HepG2 (cell line): ENCODE measurements around the gene DUSP9. TPM values are rescaled to one million over a fixed set of nuclear protein-coding genes. Genes with fewer than 3 reads are reported as not detected.
A peak's percentile ranks its signal among the peaks of the same experiment; 100 is the strongest.

Source experiments
- EP300 ChIP-seq, 3 experiments: sonication (generic) in 1 of 3; formaldehyde crosslinking in 1 of 3; IDR thresholded peaks; 2 replicates each; pipeline versions ENCODE4 v1.5.1 to v1.6.1; 2011 to 2020; ENCODE audit warnings: low read depth in 2 of 3, low read length in 2 of 3, borderline replicate concordance in 1 of 3, improper control_type of control experiment in 1 of 3, mild to moderate bottlenecking in 1 of 3, missing genetic modification reagents in 1 of 3, moderate library complexity in 1 of 3
- HNRNPUL1 ChIP-seq: fragments of 200-400 bp; formaldehyde crosslinking; IDR thresholded peaks from 2 replicates; pipeline ENCODE4 v1.6.1; 2017; ENCODE audit warnings: low read depth, mild to moderate bottlenecking, low read length, moderate library complexity
- HOXA7 ChIP-seq: sonication (generic); formaldehyde crosslinking; IDR thresholded peaks from 2 replicates; pipeline ENCODE4 v1.8.1; 2022; ENCODE audit warnings: mild to moderate bottlenecking, missing genetic modification reagents, moderate library complexity
- ISL2 ChIP-seq: sonication (generic); formaldehyde crosslinking; IDR thresholded peaks from 2 replicates; pipeline ENCODE4 v1.5.0; 2020; ENCODE audit warnings: missing genetic modification reagents
- PRPF4 ChIP-seq: fragments of 200-400 bp; formaldehyde crosslinking; IDR thresholded peaks from 2 replicates; pipeline ENCODE4 v1.6.1; 2016; ENCODE audit warnings: low read length, low read depth; ENCODE audit not compliant: poor library complexity, severe bottlenecking
- ZNF138 ChIP-seq: sonication (generic); formaldehyde crosslinking; IDR thresholded peaks from 2 replicates; pipeline ENCODE4 v1.5.0; 2020; ENCODE audit warnings: mild to moderate bottlenecking, low read depth, missing genetic modification reagents
- ZNF234 ChIP-seq: sonication (generic); formaldehyde crosslinking; conservative IDR thresholded peaks from 2 replicates; pipeline ENCODE4 v1.5.1; 2020; ENCODE audit warnings: mild to moderate bottlenecking, missing genetic modification reagents
- ZNF264 ChIP-seq: sonication (generic); formaldehyde crosslinking; IDR thresholded peaks from 2 replicates; pipeline ENCODE4 v1.4.0; 2020; ENCODE audit warnings: missing genetic modification reagents
- ZNF570 ChIP-seq: sonication (generic); formaldehyde crosslinking; IDR thresholded peaks from 2 replicates; pipeline ENCODE4 v1.4.0; 2020; ENCODE audit warnings: mild to moderate bottlenecking, missing genetic modification reagents, borderline replicate concordance
- ZNF572 ChIP-seq: sonication (generic); formaldehyde crosslinking; IDR thresholded peaks from 2 replicates; pipeline ENCODE4 v1.5.1; 2020; ENCODE audit warnings: mild to moderate bottlenecking, missing genetic modification reagents
- ZNF614 ChIP-seq: IDR thresholded peaks from 2 replicates; pipeline ENCODE4 v1.6.1; 2018; ENCODE audit warnings: missing biosample characterization, missing genetic modification reagents, inconsistent platforms, borderline replicate concordance
- ZNF75D ChIP-seq: sonication (generic); formaldehyde crosslinking; IDR thresholded peaks from 2 replicates; pipeline ENCODE4 v1.8.1; 2023; ENCODE audit warnings: missing genetic modification reagents, mild to moderate bottlenecking, borderline replicate concordance
- ZNF850 ChIP-seq: sonication (generic); formaldehyde crosslinking; conservative IDR thresholded peaks from 2 replicates; pipeline ENCODE4 v1.9.0; 2021; ENCODE audit warnings: mild to moderate bottlenecking, missing genetic modification reagents
- polyA plus RNA-seq, 8 experiments: library from polyadenylated mRNA; depleted of rRNA in 3 of 8; stranded (reverse) in 7 of 8; unstranded in 1 of 8; fragments of >200 nt; fragmentation: Illumina TruSeq in 4 of 8; extraction: Trizol in 4 of 8; gene quantifications; 2 replicates each; pipeline versions ENCODE4 v1.2.1 to v1.2.3, GENCODE V29; 2011 to 2016; ENCODE audit warnings: low read depth in 4 of 8, missing spikeins in 1 of 8, mixed read lengths in 1 of 8; ENCODE audit not compliant: insufficient read depth in 1 of 8
- total RNA-seq, 5 experiments: library from RNA; depleted of rRNA; stranded (reverse); fragments of >200 nt; fragmentation: Illumina TruSeq; extraction: Trizol; gene quantifications; 2 replicates each; pipeline ENCODE4 v1.2.3, GENCODE V29; 2016; ENCODE audit warnings: low read depth in 1 of 5
- TF ChIP-seq, protein P1 (sequence below): sonication (generic); formaldehyde crosslinking; IDR thresholded peaks from 2 replicates; pipeline ENCODE4 v1.5.1; 2020; ENCODE audit warnings: missing genetic modification reagents, mild to moderate bottlenecking, borderline replicate concordance
- TF ChIP-seq, protein P2 (sequence below): fragments of 450-650 bp; IDR thresholded peaks from 2 replicates; pipeline ENCODE4 v1.6.1; 2016
- TF ChIP-seq, protein P3 (sequence below): sonication (generic); formaldehyde crosslinking; conservative IDR thresholded peaks from 2 replicates; pipeline ENCODE4 v1.5.0; 2020; ENCODE audit warnings: missing genetic modification reagents
- TF ChIP-seq, protein P4 (sequence below): sonication (generic); formaldehyde crosslinking; IDR thresholded peaks from 2 replicates; pipeline ENCODE4 v1.4.0; 2020; ENCODE audit warnings: mild to moderate bottlenecking, missing genetic modification reagents
- TF ChIP-seq, protein P5 (sequence below): sonication (generic); formaldehyde crosslinking; IDR thresholded peaks from 2 replicates; pipeline ENCODE4 v1.5.0; 2020; ENCODE audit warnings: mild to moderate bottlenecking, missing genetic modification reagents, borderline replicate concordance

Gene DUSP9
- total and polyA plus RNA-seq, 2 of the 13 experiments (the other 11 are each of a cell fraction or from before 2014, with no cell fraction given): 235 to 435 TPM

DNA sequence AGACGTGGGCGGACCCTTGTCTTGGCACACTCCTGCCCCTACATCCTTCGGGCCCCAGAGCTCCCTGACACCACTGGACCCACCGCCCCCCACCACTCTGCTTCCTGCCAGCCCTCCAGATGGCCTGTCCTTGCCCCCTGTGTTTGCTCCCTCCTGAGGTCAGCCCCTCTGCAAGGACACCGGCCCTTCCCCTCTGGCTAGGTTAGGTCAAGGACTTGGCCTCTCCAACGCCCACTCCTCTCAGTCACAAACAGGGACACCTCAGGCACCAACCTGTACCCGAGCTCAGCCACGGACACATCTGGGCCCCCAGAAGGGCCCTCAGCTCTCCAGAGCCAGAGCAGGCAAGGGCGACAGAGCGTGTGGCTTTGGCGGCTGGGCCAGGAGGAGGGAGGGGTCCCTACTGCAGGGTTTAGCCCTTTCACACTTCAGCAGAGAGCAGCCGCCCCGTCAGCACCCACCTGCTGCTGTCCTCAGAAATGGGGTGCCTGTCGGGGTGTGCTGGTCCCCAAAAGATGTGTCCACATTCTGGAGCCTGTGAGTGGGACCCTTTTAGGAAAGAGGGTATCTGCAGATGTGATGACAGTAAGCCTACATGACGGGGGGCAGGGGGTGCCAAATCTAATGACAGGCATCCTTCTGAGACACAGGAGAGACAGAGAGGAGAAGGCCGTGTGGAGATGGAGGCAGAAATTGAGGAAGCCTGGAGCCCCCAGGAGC is 23.5 kb upstream of the DUSP9 start (continued):
- TF ChIP-seq, protein P1, sequence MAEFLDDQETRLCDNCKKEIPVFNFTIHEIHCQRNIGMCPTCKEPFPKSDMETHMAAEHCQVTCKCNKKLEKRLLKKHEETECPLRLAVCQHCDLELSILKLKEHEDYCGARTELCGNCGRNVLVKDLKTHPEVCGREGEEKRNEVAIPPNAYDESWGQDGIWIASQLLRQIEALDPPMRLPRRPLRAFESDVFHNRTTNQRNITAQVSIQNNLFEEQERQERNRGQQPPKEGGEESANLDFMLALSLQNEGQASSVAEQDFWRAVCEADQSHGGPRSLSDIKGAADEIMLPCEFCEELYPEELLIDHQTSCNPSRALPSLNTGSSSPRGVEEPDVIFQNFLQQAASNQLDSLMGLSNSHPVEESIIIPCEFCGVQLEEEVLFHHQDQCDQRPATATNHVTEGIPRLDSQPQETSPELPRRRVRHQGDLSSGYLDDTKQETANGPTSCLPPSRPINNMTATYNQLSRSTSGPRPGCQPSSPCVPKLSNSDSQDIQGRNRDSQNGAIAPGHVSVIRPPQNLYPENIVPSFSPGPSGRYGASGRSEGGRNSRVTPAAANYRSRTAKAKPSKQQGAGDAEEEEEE (CRISPR knock-in tag): no peak
- TF ChIP-seq ZNF614 (CRISPR knock-in tag) (no peak), HOXA7 (CRISPR knock-in tag) (no peak), EP300 (IDR thresholded peaks at IDR 0.05; ENCODE audit: low read depth in 2 of 2, low read length in 2 of 2) (peak in 1 of 2 experiments; percentile 90; a peak in 2 of 4 replicates), EP300 (CRISPR knock-in tag; IDR thresholded peaks at IDR 0.05; ENCODE audit: borderline replicate concordance) (peak; percentile 75; the same call in 1 of the 2 replicates), ZNF572 (CRISPR knock-in tag) (no peak), ZNF75D (CRISPR knock-in tag) (no peak), ZNF850 (CRISPR knock-in tag) (no peak), PRPF4 (no peak), ISL2 (peak; percentile 54), ZNF234 (CRISPR knock-in tag) (no peak), ZNF570 (CRISPR knock-in tag) (no peak), ZNF264 (CRISPR knock-in tag) (no peak), HNRNPUL1 (no peak), ZNF138 (CRISPR knock-in tag) (no peak)
- TF ChIP-seq, protein P2, sequence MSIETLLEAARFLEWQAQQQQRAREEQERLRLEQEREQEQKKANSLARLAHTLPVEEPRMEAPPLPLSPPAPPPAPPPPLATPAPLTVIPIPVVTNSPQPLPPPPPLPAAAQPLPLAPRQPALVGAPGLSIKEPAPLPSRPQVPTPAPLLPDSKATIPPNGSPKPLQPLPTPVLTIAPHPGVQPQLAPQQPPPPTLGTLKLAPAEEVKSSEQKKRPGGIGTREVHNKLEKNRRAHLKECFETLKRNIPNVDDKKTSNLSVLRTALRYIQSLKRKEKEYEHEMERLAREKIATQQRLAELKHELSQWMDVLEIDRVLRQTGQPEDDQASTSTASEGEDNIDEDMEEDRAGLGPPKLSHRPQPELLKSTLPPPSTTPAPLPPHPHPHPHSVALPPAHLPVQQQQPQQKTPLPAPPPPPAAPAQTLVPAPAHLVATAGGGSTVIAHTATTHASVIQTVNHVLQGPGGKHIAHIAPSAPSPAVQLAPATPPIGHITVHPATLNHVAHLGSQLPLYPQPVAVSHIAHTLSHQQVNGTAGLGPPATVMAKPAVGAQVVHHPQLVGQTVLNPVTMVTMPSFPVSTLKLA: no peak
- TF ChIP-seq, protein P3, sequence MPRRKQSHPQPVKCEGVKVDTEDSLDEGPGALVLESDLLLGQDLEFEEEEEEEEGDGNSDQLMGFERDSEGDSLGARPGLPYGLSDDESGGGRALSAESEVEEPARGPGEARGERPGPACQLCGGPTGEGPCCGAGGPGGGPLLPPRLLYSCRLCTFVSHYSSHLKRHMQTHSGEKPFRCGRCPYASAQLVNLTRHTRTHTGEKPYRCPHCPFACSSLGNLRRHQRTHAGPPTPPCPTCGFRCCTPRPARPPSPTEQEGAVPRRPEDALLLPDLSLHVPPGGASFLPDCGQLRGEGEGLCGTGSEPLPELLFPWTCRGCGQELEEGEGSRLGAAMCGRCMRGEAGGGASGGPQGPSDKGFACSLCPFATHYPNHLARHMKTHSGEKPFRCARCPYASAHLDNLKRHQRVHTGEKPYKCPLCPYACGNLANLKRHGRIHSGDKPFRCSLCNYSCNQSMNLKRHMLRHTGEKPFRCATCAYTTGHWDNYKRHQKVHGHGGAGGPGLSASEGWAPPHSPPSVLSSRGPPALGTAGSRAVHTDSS: no peak
- TF ChIP-seq, protein P4, sequence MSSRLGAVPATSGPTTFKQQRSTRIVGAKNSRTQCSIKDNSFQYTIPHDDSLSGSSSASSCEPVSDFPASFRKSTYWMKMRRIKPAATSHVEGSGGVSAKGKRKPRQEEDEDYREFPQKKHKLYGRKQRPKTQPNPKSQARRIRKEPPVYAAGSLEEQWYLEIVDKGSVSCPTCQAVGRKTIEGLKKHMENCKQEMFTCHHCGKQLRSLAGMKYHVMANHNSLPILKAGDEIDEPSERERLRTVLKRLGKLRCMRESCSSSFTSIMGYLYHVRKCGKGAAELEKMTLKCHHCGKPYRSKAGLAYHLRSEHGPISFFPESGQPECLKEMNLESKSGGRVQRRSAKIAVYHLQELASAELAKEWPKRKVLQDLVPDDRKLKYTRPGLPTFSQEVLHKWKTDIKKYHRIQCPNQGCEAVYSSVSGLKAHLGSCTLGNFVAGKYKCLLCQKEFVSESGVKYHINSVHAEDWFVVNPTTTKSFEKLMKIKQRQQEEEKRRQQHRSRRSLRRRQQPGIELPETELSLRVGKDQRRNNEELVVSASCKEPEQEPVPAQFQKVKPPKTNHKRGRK (CRISPR knock-in tag): no peak
- TF ChIP-seq, protein P5, sequence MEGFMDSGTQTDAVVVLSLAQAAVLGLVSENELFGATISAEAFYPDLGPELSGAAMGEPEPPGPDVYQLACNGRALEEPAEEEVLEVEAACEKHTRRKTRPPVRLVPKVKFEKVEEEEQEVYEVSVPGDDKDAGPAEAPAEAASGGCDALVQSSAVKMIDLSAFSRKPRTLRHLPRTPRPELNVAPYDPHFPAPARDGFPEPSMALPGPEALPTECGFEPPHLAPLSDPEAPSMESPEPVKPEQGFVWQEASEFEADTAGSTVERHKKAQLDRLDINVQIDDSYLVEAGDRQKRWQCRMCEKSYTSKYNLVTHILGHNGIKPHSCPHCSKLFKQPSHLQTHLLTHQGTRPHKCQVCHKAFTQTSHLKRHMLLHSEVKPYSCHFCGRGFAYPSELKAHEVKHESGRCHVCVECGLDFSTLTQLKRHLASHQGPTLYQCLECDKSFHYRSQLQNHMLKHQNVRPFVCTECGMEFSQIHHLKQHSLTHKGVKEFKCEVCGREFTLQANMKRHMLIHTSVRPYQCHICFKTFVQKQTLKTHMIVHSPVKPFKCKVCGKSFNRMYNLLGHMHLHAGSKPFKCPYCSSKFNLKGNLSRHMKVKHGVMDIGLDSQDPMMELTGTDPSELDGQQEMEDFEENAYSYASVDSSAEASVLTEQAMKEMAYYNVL (CRISPR knock-in tag): 0 out of 2 replicates have a peak, but pooled peaks have one; percentile 44
